ENCODE measurements around the gene DDIT4. TPM values are rescaled to one million over a fixed set of nuclear protein-coding genes. Genes with fewer than 3 reads are reported as not detected.

DDIT4 gene
- total RNA-seq, 1 experiment from 2014 or later: 872 TPM

- intact Hi-C loops (cut with micrococcal nuclease): loop anchor here (1.0 to 2.0 kb wide), 4 partner anchors 16 to 75 kb away; partner anchors contain the start of gene DDIT4
- POLR2A ChIA-PET: interaction anchor here (0.6 to 14.5 kb wide), 23 partner anchors 11 to 595 kb away, joined by 3 to 383 read pairs (median 11); partner anchors contain the start of genes ANAPC16, ASCC1 and DDIT4
- H3K27me3 Mint-ChIP-seq (ENCODE audit: insufficient read depth, unreplicated experiment): no peaks in the 10 kb centered on the region
- H3K27ac Mint-ChIP-seq (ENCODE audit: low read depth, unreplicated experiment): peak overlapping the region; percentile 95
- BruUV-seq (replicated peaks): no TSS peak
- DNase-seq (ENCODE audit: unreplicated experiment): peak; percentile 96
- TF ChIP-seq CTCF (IDR thresholded peaks at IDR 0.05; ENCODE audit: unreplicated experiment): no peak
- peaks cover 7% of the 10 kb centered on the region for H3K36me3 Mint-ChIP-seq (ENCODE audit: insufficient read depth, unreplicated experiment)
- peak overlapping the region; percentile 56 for H3K4me3 Mint-ChIP-seq (ENCODE audit: unreplicated experiment)
- H3K4me1 Mint-ChIP-seq (ENCODE audit: insufficient read depth, unreplicated experiment): peaks cover 47% of the 10 kb centered on the region
- CTCF ChIA-PET: interaction anchor here (0.7 to 7.6 kb wide), 9 partner anchors 15 to 146 kb away, joined by 3 to 46 read pairs (median 5); partner anchors contain the start of gene DDIT4
- no peaks in the 10 kb centered on the region for H3K9me3 Mint-ChIP-seq (ENCODE audit: unreplicated experiment)
Observed at GRCh38 chr10:72319416-72320254, 45.9 kb downstream of the DDIT4 start.

DNA sequence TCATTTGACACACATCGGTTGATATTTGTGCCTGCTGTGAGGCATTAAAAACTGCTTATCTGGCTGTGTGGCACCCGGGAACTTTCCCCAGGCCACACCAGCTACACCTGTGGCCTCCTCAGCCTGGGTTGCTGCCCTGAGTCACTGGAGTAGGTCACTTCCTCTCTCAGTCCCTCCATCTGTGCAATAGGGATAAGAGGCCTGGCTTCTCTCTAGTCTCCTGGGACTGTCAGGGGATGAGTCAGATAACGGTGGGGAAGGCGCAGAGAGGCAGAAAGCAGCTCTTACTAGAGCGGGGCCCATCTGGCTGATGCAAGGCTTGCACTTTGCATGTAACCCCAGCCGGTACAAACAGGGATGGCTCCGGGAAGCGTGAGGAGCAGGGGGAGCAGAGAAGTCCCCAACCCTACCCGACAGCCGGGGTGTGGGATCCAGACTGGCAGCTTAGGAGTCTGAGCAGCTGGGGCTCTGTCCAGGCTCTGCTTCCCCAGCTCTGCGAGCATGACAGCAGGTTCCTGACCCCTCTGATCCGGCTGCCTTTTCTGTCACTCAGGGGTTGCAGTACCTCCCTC lies 47.0 kb downstream of the DDIT4 start:
- Mint-ChIP-seq H3K27me3 (ENCODE audit: insufficient read depth, unreplicated experiment) (no peaks in the 10 kb centered on the region), H3K4me1 (ENCODE audit: insufficient read depth, unreplicated experiment) (peaks cover 37% of the 10 kb centered on the region), H3K27ac (ENCODE audit: low read depth, unreplicated experiment) (peak overlapping the region; percentile 95), H3K36me3 (ENCODE audit: insufficient read depth, unreplicated experiment) (peaks cover 13% of the 10 kb centered on the region), H3K9me3 (ENCODE audit: unreplicated experiment) (no peaks in the 10 kb centered on the region), H3K4me3 (ENCODE audit: unreplicated experiment) (peak overlapping the region; percentile 65)
- peak; percentile 100 for DNase-seq (ENCODE audit: unreplicated experiment)
- no peak for TF ChIP-seq CTCF (IDR thresholded peaks at IDR 0.05; ENCODE audit: unreplicated experiment)
- ChIA-PET CTCF (interaction anchor here (0.5 to 7.6 kb wide), 13 partner anchors 13 to 462 kb away, joined by 3 to 46 read pairs (median 3); partner anchors contain the start of gene DDIT4), POLR2A (interaction anchor here (0.6 to 14.5 kb wide), 24 partner anchors 12 to 804 kb away, joined by 3 to 383 read pairs (median 6); partner anchors contain the start of genes ANAPC16, ASCC1 and DDIT4)
- intact Hi-C loops (cut with micrococcal nuclease): loop anchor here (1.0 to 2.0 kb wide), 4 partner anchors 15 to 76 kb away; partner anchors contain the start of gene DDIT4
- no TSS peak for BruUV-seq (replicated peaks)

GRCh38 chr10:72321248-72322029 lies 47.7 kb downstream of the DDIT4 start:
- H3K9me3 Mint-ChIP-seq (ENCODE audit: unreplicated experiment): no peaks in the 10 kb centered on the region
- BruUV-seq (replicated peaks): TSS peak; percentile 81
- H3K4me1 Mint-ChIP-seq (ENCODE audit: insufficient read depth, unreplicated experiment): peaks cover 31% of the 10 kb centered on the region
- no peak for DNase-seq (ENCODE audit: unreplicated experiment)
- peak overlapping the region; percentile 95 for H3K27ac Mint-ChIP-seq (ENCODE audit: low read depth, unreplicated experiment)
- CTCF ChIA-PET: interaction anchor here (0.5 to 7.6 kb wide), 16 partner anchors 8 to 183 kb away, joined by 3 to 46 read pairs (median 3); partner anchors contain the start of gene DDIT4
- POLR2A ChIA-PET: interaction anchor here (0.6 to 14.5 kb wide), 23 partner anchors 8 to 591 kb away, joined by 3 to 383 read pairs (median 7); partner anchors contain the start of genes ANAPC16, ASCC1 and DDIT4
- H3K4me3 Mint-ChIP-seq (ENCODE audit: unreplicated experiment): peak overlapping the region; percentile 65
- intact Hi-C loops (cut with micrococcal nuclease): loop anchor here (2.0 kb wide), 2 partner anchors 25 to 77 kb away; no protein-coding TSS in a partner anchor
- no peaks in the 10 kb centered on the region for H3K27me3 Mint-ChIP-seq (ENCODE audit: insufficient read depth, unreplicated experiment)
- peaks cover 13% of the 10 kb centered on the region for H3K36me3 Mint-ChIP-seq (ENCODE audit: insufficient read depth, unreplicated experiment)
- TF ChIP-seq CTCF (IDR thresholded peaks at IDR 0.05; ENCODE audit: unreplicated experiment): no peak

Data from MCF 10A (cell line).